ENCODE results near the gene SNAI3. TPM values are rescaled to one million over a fixed set of nuclear protein-coding genes. Genes with fewer than 3 reads are reported as not detected.

The SNAI3 gene
- total RNA-seq, 2 donors from 2014 or later, result 1.0 to 1.6 TPM

DNA sequence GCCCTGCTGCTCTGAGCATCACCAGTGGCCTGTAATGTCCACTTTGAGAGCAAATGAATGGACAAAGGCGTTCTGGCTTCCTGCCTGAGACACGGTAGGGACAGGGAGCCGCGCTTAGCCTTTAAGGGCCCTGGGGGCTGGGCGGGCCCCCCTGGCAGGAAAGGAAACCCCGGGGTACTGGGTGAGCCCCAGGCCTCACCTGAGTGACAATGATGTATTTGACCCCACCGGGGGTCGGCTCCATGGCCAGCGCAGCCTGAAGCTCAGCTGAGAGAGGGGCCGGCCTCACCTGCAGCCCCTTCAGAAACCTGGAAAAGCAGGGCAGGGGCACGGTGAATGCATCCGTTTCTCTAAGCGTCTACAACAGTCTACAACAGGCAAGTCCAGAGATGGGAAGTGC lies 33.2 kb downstream of the SNAI3 start:
- Histone ChIP-seq H3K27me3 (no peaks in the 10 kb centered on the region), H3K36me3 (peaks cover 11% of the 10 kb centered on the region), H3K27ac (no peak overlapping the region), H3K4me1 (peaks cover 0 to 29% of the 10 kb centered on the region in 2 donors), H3K4me3 (no peak overlapping the region), H3K9me3 (no peaks in the 10 kb centered on the region)
- TF ChIP-seq CTCF (IDR thresholded peaks at IDR 0.05), result no peak
- DNase-seq (ENCODE audit: low spot score), result no peak

GRCh38 chr16:88652762-88653063 lies 33.6 kb downstream of the SNAI3 start:
- DNase-seq (ENCODE audit: low spot score), result no peak
- H3K4me3 ChIP-seq, result no peak overlapping the region
- peaks cover 0 to 29% of the 10 kb centered on the region in 2 donors for H3K4me1 ChIP-seq
- H3K9me3 ChIP-seq, result no peaks in the 10 kb centered on the region
- peaks cover 7% of the 10 kb centered on the region for H3K36me3 ChIP-seq
- no peaks in the 10 kb centered on the region for H3K27me3 ChIP-seq
- TF ChIP-seq CTCF (IDR thresholded peaks at IDR 0.05), result no peak
- H3K27ac ChIP-seq, result no peak overlapping the region

DNA sequence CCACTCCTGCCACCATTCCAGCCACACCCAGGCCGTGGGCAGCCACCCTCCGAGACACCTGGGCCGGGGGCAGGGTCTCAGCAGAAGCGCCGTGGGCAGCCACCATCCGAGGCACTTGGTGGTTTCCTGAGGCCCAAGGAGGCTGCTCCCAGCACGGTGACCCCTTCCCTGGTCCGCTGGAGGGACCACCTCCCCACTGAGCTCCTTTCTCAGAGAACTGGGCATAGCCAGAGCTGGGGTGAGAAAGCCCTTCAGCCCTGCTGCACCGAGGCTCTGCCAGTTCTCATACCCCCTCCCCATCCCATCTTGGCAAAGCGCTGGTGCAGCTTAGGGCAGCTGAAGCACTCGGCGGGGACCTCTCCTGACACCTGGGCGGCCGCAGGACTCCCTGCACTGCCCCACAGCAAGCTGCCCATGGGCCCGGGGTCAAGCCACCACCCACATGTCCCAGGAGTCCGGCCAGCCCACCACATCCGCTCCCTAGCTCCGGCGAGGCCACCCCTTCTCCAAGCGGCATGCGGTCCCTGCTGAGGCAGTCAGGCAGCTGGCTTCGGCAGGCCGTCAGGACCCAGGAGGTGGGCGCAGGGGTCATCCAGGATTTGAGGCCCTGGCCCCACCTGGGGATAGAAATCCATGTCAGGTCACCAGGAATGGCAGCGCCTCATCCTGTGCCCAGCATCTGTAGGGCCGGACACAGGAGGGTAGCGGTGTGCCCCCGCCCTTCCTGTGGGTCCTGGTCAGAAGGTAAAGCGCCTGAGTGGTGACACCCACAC lies 34.1 kb downstream of the SNAI3 start:
- H3K4me3 ChIP-seq, result no peak overlapping the region
- H3K27me3 ChIP-seq, result no peaks in the 10 kb centered on the region
- peaks cover 0 to 29% of the 10 kb centered on the region in 2 donors for H3K4me1 ChIP-seq
- peaks cover 2% of the 10 kb centered on the region for H3K36me3 ChIP-seq
- peak overlapping the region in 1 of 2 donors; percentile 75 for H3K27ac ChIP-seq
- no peak for TF ChIP-seq CTCF (IDR thresholded peaks at IDR 0.05)
- DNase-seq (ENCODE audit: low spot score), result no peak
- no peaks in the 10 kb centered on the region for H3K9me3 ChIP-seq

DNA sequence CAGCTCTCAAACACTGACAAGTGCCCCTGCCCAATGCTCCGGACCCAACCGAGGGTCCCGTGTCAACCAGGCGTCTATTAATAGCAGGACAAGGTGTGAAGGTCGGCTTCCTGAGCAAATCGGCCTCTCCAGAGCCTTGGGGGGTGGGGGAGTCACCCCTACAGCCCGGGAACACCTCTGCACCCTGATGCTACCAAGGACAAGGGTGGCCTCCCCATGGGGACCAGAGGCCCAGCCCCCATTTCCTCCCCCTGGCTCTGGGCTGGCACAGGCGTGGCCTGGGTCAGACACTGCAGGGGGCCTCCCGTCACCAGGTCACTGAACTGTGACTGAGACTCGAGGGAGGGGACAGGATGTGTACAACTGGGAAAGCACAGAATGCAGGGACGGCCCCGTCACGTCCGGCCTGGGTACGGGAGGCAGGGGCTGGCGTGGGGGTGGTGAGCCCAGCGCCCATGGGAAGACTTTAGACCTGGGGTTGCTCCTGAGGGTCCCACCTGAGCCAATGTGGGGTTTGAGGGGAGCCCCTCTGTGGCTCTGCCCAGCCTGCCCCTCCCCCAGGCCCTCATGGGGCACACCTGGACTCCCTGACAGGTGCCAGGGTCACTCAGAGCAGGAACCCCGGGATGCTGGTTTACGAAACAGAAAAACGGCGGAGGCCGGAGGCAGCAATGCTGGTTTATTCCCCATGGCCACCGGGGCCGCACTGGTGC lies 34.9 kb downstream of the SNAI3 start:
- no peak for TF ChIP-seq CTCF (IDR thresholded peaks at IDR 0.05)
- H3K27ac ChIP-seq, result peak overlapping the region; percentile 61 to 75
- DNase-seq (ENCODE audit: low spot score), result no peak
- peak overlapping the region; percentile 70 to 75 for H3K4me3 ChIP-seq
- peaks cover 0 to 29% of the 10 kb centered on the region in 2 donors for H3K4me1 ChIP-seq
- no peaks in the 10 kb centered on the region for H3K27me3 ChIP-seq
- H3K36me3 ChIP-seq, result no peaks in the 10 kb centered on the region
- no peaks in the 10 kb centered on the region for H3K9me3 ChIP-seq

- TF ChIP-seq CTCF (IDR thresholded peaks at IDR 0.05), result no peak
- Histone ChIP-seq H3K4me3 (peak within 1 kb of the TSS; percentile 70 to 75), H3K9me3 (no peaks in the 10 kb centered on the region), H3K27ac (peak within 1 kb of the TSS; percentile 61 to 75), H3K27me3 (no peaks in the 10 kb centered on the region), H3K4me1 (peaks cover 0 to 29% of the 10 kb centered on the region in 2 donors), H3K36me3 (no peaks in the 10 kb centered on the region)
- peak; percentile 66 for DNase-seq (ENCODE audit: low spot score)
These were observed 35.5 kb downstream of the SNAI3 start, which contains the start of gene CYBA for GRCh38 chr16:88650749-88651275. Gene CYBA, minus strand, starts transcription at chr16:88651053. Its CDS starts 40 bp downstream, at chr16:88651013.
